Activated CD8-positive, alpha-beta T cell treated with anti-CD3 and anti-CD28 coated beads for 36 hours (primary cell): ENCODE measurements around the gene ERH. TPM values are rescaled to one million over a fixed set of nuclear protein-coding genes. Genes with fewer than 3 reads are reported as not detected.

Source experiments
- ATAC-seq: fragments of 200-7000 bp; cut with Tn5 transposase; one replicate; pipeline ENCODE4 v1.10.0; 2021; ENCODE audit warnings: mild to moderate bottlenecking, moderate library complexity
- CTCF ChIA-PET: fragments of 350-600 bp; sonication (Branson Sonifier 250); formaldehyde crosslinking; loops from one replicate; lab custom pipeline; 2021; ENCODE audit warnings: antibody characterized with exemption; lab: Charles Lee
- POLR2A ChIA-PET: fragments of 350-600 bp; sonication (Branson Sonifier 250); formaldehyde crosslinking; loops from one replicate; lab custom pipeline; 2021; ENCODE audit warnings: antibody characterized with exemption; lab: Charles Lee
- DNase-seq: peaks from one replicate; pipeline ENCODE4 v3.0.0-alpha.2; 2020
- H3K27ac Mint-ChIP-seq: one replicate; pipeline ENCODE4 v1.8.0; 2021; ENCODE audit warnings: mild to moderate bottlenecking, mixed read lengths
- H3K27me3 Mint-ChIP-seq: one replicate; pipeline ENCODE4 v1.8.0; 2021; ENCODE audit warnings: mixed read lengths
- H3K36me3 Mint-ChIP-seq: one replicate; pipeline ENCODE4 v1.8.0; 2021; ENCODE audit warnings: low read depth, mixed read lengths
- H3K4me1 Mint-ChIP-seq: one replicate; pipeline ENCODE4 v1.8.0; 2021; ENCODE audit warnings: low read depth, mixed read lengths
- H3K4me3 Mint-ChIP-seq: one replicate; pipeline ENCODE4 v1.8.0; 2021; ENCODE audit warnings: mild to moderate bottlenecking, moderate library complexity, mixed read lengths
- H3K9me3 Mint-ChIP-seq: one replicate; pipeline ENCODE4 v1.8.0; 2021; ENCODE audit warnings: mixed read lengths
- intact Hi-C: fragments of 100-400 bp; cut with micrococcal nuclease; formaldehyde crosslinking; loops from one replicate; pipeline ENCODE4 v1.10.0; 2022
- total RNA-seq, 2 experiments: library from RNA; stranded (reverse); gene quantifications; one replicate each; pipeline ENCODE4 v1.2.3, GENCODE V29; 2021
- TF ChIP-seq, protein P1 (sequence below): fragments of 200-600 bp; IDR thresholded peaks from one replicate; pipeline ENCODE4 v1.8.0; 2022; ENCODE audit warnings: antibody characterized with exemption, mild to moderate bottlenecking

Gene ERH
- total RNA-seq, 2 experiments from 2014 or later, result 301 to 313 TPM

DNA sequence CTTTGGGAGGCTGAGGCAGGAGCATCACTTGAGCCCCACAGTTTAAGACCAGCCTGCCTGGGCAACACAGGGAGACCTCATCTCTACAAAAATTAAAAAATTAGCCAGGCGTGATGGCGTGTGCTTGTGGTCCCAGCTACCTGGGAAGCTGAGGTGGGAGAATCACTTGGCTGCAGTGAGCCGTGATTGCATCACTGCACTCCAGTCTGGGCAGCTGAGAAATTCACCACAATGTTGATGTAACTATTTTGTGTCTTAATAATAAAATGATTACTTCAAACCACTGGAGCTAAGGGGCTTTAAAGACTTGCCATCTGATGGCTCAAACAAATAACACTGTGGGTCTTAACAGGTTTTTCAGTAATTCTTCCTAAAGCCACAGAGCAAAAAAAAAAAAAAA lies 10.8 kb downstream of the ERH start:
- TF ChIP-seq, protein P1, sequence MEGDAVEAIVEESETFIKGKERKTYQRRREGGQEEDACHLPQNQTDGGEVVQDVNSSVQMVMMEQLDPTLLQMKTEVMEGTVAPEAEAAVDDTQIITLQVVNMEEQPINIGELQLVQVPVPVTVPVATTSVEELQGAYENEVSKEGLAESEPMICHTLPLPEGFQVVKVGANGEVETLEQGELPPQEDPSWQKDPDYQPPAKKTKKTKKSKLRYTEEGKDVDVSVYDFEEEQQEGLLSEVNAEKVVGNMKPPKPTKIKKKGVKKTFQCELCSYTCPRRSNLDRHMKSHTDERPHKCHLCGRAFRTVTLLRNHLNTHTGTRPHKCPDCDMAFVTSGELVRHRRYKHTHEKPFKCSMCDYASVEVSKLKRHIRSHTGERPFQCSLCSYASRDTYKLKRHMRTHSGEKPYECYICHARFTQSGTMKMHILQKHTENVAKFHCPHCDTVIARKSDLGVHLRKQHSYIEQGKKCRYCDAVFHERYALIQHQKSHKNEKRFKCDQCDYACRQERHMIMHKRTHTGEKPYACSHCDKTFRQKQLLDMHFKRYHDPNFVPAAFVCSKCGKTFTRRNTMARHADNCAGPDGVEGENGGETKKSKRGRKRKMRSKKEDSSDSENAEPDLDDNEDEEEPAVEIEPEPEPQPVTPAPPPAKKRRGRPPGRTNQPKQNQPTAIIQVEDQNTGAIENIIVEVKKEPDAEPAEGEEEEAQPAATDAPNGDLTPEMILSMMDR, result no peak

DNA sequence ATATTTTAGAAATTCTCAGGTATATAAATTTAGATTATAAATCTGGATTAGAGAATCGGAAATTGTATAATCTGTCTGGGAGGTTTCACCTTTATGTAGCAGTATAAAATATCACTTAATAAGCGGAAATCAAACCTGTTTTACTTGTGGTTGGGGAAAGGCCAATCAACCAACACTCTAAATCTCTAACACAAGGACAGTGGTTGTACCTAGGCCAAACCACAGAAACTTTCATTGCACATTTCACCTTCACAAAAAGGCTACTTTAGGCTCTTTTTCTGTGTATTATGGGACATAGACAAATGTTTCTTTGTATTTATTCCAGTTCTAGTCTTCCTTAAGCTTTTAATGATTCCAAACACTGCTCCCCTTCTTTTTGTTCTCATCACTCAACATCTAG lies 19.8 kb downstream of the ERH start:
- Mint-ChIP-seq H3K27ac (no peak overlapping the region), H3K4me1 (peaks cover 18% of the 10 kb centered on the region), H3K36me3 (peaks cover 46% of the 10 kb centered on the region), H3K9me3 (peaks cover 7% of the 10 kb centered on the region), H3K4me3 (no peak overlapping the region), H3K27me3 (no peaks in the 10 kb centered on the region)
- TF ChIP-seq, protein P1, result no peak
- ATAC-seq (no peak), DNase-seq (no peak)
- intact Hi-C loops, result no loop called here
- ChIA-PET CTCF (no interaction called here), POLR2A (interaction anchor here (1.5 to 4.6 kb wide), 2 partner anchors 12 to 19 kb away, joined by 3 to 24 read pairs; partner anchors contain the start of genes ERH and SLC39A9)

More for the DNA sequence above, 10.8 kb downstream of the ERH start:
- POLR2A ChIA-PET, result interaction anchor here (1.2 to 3.8 kb wide), 3 partner anchors 10 to 236 kb away, joined by 3 to 22 read pairs (median 4); partner anchors contain the start of genes ERH and SLC39A9
- H3K27me3 Mint-ChIP-seq, result no peaks in the 10 kb centered on the region
- H3K36me3 Mint-ChIP-seq, result peaks cover 68% of the 10 kb centered on the region
- peaks cover 51% of the 10 kb centered on the region for H3K4me1 Mint-ChIP-seq
- CTCF ChIA-PET, result interaction anchor here (1.1 to 1.8 kb wide), 2 partner anchors 188 to 258 kb away, joined by 3 to 4 read pairs; no protein-coding TSS in a partner anchor
- no peaks in the 10 kb centered on the region for H3K9me3 Mint-ChIP-seq
- no peak overlapping the region for H3K27ac Mint-ChIP-seq
- intact Hi-C loops, result no loop called here
- H3K4me3 Mint-ChIP-seq, result no peak overlapping the region
- ATAC-seq (no peak), DNase-seq (no peak)

DNA sequence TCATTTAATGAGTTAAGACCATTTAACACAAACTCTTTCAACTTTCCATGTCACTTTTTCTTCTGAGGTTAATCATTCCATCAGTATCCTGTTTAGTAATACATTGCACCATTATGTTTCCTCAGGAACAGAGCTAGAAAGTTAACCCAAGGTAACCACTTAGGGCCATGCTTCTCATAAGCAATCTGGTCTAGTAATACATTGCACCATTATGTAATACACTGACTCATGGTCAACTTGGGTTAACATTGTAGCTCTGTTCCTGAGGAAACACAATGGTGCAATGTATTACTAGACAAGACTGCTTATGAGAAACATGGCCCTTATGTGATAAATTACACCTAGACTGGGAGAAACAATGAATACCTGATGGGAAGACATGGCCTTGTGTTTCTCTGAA lies 21.7 kb downstream of the ERH start:
- Mint-ChIP-seq H3K9me3 (peaks cover 7% of the 10 kb centered on the region), H3K27ac (no peak overlapping the region), H3K27me3 (no peaks in the 10 kb centered on the region), H3K4me3 (no peak overlapping the region), H3K4me1 (peaks cover 25% of the 10 kb centered on the region), H3K36me3 (peaks cover 51% of the 10 kb centered on the region)
- ATAC-seq (no peak), DNase-seq (no peak)
- TF ChIP-seq, protein P1, result no peak
- POLR2A ChIA-PET, result interaction anchor here (0.6 to 1.3 kb wide), 5 partner anchors 15 to 305 kb away, joined by 3 to 6 read pairs (median 4); partner anchors contain the start of gene SLC39A9
- intact Hi-C loops, result no loop called here
- CTCF ChIA-PET, result interaction anchor here (1.1 to 1.5 kb wide), 4 partner anchors 9 to 133 kb away, joined by 4 to 5 read pairs (median 4); no protein-coding TSS in a partner anchor

DNA sequence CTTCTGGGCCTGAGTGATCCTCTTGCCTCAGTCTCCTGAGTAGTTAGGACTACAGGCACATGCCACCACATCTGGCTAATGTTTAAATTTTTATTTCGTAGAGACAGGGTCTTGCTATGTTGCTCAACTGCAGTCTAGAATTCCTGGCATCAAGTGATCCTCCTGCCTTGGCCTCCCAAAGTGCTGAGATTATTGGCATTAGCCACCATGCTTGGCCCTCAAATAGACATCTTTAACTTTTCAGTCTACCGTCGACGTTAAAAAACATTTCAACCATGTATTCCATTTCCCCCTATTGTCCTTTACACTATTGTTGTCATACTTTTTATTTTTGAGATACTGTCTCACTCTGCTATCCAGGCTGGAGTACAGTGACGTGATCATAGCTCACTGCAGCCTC lies 22.4 kb downstream of the ERH start:
- Mint-ChIP-seq H3K4me1 (peaks cover 25% of the 10 kb centered on the region), H3K4me3 (no peak overlapping the region), H3K9me3 (peaks cover 7% of the 10 kb centered on the region), H3K36me3 (peaks cover 51% of the 10 kb centered on the region), H3K27me3 (no peaks in the 10 kb centered on the region), H3K27ac (no peak overlapping the region)
- ChIA-PET POLR2A (no interaction called here), CTCF (interaction anchor here (1.1 to 1.4 kb wide), 2 partner anchors 16 to 17 kb away, joined by 4 to 5 read pairs; no protein-coding TSS in a partner anchor)
- ATAC-seq (no peak), DNase-seq (no peak)
- intact Hi-C loops, result no loop called here
- TF ChIP-seq, protein P1, result no peak

DNA sequence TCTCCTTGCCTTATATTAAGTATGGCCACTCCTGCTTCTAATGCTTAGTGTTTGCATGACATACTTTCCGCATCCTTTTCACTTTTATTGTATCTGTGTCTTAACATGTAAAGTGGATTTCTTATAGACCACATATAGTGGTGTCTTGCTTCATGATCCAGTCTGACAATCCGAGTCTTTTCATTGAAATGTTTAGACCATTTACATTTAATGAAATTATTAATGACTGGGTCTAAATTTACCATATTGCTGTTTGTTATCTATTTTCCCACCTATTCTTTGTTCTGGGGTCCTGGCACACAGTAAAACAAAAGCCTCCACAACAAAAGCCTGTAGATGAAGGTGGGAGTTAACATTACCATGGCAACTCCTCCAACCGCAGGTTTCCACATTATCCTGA lies 22.9 kb downstream of the ERH start:
- DNase-seq (no peak), ATAC-seq (no peak)
- H3K27ac Mint-ChIP-seq, result no peak overlapping the region
- H3K27me3 Mint-ChIP-seq, result no peaks in the 10 kb centered on the region
- no peak overlapping the region for H3K4me3 Mint-ChIP-seq
- H3K36me3 Mint-ChIP-seq, result peaks cover 47% of the 10 kb centered on the region
- intact Hi-C loops, result no loop called here
- ChIA-PET POLR2A (interaction anchor here (0.6 to 2.1 kb wide), 2 partner anchors 9 to 17 kb away, joined by 3 to 6 read pairs; no protein-coding TSS in a partner anchor), CTCF (no interaction called here)
- H3K4me1 Mint-ChIP-seq, result peaks cover 25% of the 10 kb centered on the region
- TF ChIP-seq, protein P1, result no peak
- peaks cover 7% of the 10 kb centered on the region for H3K9me3 Mint-ChIP-seq
